ENCODE measurements around the gene CCDC187. TPM values are rescaled to one million over a fixed set of nuclear protein-coding genes. Genes with fewer than 3 reads are reported as not detected.

CCDC187 gene
- total and polyA plus RNA-seq, 2 of the 13 experiments (the other 11 are each of a cell fraction or from before 2014, with no cell fraction given) = 0.03 to 0.13 TPM

- ATAC-seq (no peak), FAIRE-seq (no peak)
- CTCF ChIA-PET (ENCODE audit: low intra/inter-chr PET ratio, low total read pairs) = no interaction called here
Measured at GRCh38 chr9:136293476-136294077, 10.3 kb downstream of the CCDC187 start.

More at GRCh38 chr9:136293476-136294077, 10.3 kb downstream of the CCDC187 start:
- BruUV-seq (replicated peaks) = no TSS peak
- H3K4me3 ChIP-seq (replicated peaks in 1 of 3; ENCODE audit: insufficient read depth in 1 of 3, low read depth in 2 of 3, low read length in 3 of 3) = no peak overlapping the region
- in situ Hi-C loops (cut with HindIII; ENCODE audit: extremely low pct_ligation_motif_present, low pct_unique_long_range_greater_than_20kb) (no loop called here), intact Hi-C loops (cut with micrococcal nuclease; ENCODE audit: unreplicated experiment) (no loop called here)
- TF ChIP-seq FLYWCH1 (CRISPR knock-in tag; IDR thresholded peaks at IDR 0.05) = no peak
- TF ChIP-seq RCOR2 (CRISPR knock-in tag; IDR thresholded peaks at IDR 0.05) = no peak
- no peak for TF ChIP-seq ZFP41 (CRISPR knock-in tag; IDR thresholded peaks at IDR 0.05; ENCODE audit: borderline replicate concordance)
- TF ChIP-seq ZNF136 (CRISPR knock-in tag; IDR thresholded peaks at IDR 0.05; ENCODE audit: low read depth) = no peak
- TF ChIP-seq ZNF775 (CRISPR knock-in tag; IDR thresholded peaks at IDR 0.05; ENCODE audit: borderline replicate concordance) = no peak
- no peak for TF ChIP-seq ZFP1 (CRISPR knock-in tag; IDR thresholded peaks at IDR 0.05)
- peak; percentile 36; the same call in 1 of the 2 replicates for TF ChIP-seq IKZF1 (IDR thresholded peaks at IDR 0.05)
- peak; percentile 80 for TF ChIP-seq MNT (IDR thresholded peaks at IDR 0.05)
- WGBS (ENCODE audit: low lambda C conversion rate) = 53% methylated on average over 14 of the region's 14 CpGs
- no peaks in the 10 kb centered on the region for H3K9me3 ChIP-seq (ENCODE audit: low read length)
- POLR2A ChIA-PET = no interaction called here
- no peaks in the 10 kb centered on the region for H4K20me1 ChIP-seq (ENCODE audit: insufficient read depth, low read length)
- no peak overlapping the region for H3K27ac ChIP-seq (ENCODE audit: extremely low read length, insufficient read depth, low read length)
- H3K4me2 ChIP-seq (ENCODE audit: low read depth, low read length) = no peak overlapping the region
- no peaks in the 10 kb centered on the region for H3K79me2 ChIP-seq (ENCODE audit: insufficient read depth, low read length)
- H2AFZ ChIP-seq (ENCODE audit: low read length) = no peak overlapping the region
- H3K4me1 ChIP-seq (ENCODE audit: insufficient read depth, low read length) = peaks cover 50% of the 10 kb centered on the region
- H3K9ac ChIP-seq (ENCODE audit: insufficient read depth, low read depth, low read length) = no peak overlapping the region
- H3K36me3 ChIP-seq (replicated peaks in 1 of 2; ENCODE audit: control insufficient read depth in 1 of 2, insufficient read depth in 2 of 2, low read length in 2 of 2) = no peaks in the 10 kb centered on the region
- H3K27me3 ChIP-seq (ENCODE audit: control insufficient read depth in 1 of 2, insufficient read depth in 2 of 2, low read length in 2 of 2) = peaks cover 14 to 45% of the 10 kb centered on the region in 2 experiments
- DNase-seq (ENCODE audit: low spot score) = no peak
